OCI-LY7 (cell line): ENCODE measurements around the gene PUM1. TPM values are rescaled to one million over a fixed set of nuclear protein-coding genes. Genes with fewer than 3 reads are reported as not detected.

Source experiments
- BruUV-seq: library from RNA; stranded (reverse); fragments of 400-500 nt; replicated peaks from 2 replicates; lab custom pipeline; 2021; lab: Mats Ljungman, UMichigan
- CTCF ChIA-PET: fragments of 300-600 bp; sonication (Branson Sonifier 250); formaldehyde crosslinking; loops from one replicate; lab custom pipeline; 2022; ENCODE audit warnings: antibody characterized with exemption; ENCODE audit not compliant: unreplicated experiment; lab: Charles Lee
- POLR2A ChIA-PET: fragments of 300-600 bp; sonication (Branson Sonifier 250); formaldehyde crosslinking; loops from one replicate; lab custom pipeline; 2022; ENCODE audit warnings: antibody characterized with exemption; lab: Charles Lee
- DNase-seq: peaks from one replicate; pipeline ENCODE4 v3.0.0-alpha.2; 2015; ENCODE audit warnings: low spot score
- H2AFZ ChIP-seq: fragments of 200-600 bp; sonication (generic), shearing (Covaris generic); 2 replicates; pipeline ENCODE4 v1.6.1; 2014; ENCODE audit warnings: mild to moderate bottlenecking, antibody characterized with exemption, low read length, moderate library complexity
- H3K27ac ChIP-seq: fragments of 200-600 bp; sonication (generic); 2 replicates; pipeline ENCODE4 v1.5.1; 2014; ENCODE audit warnings: mixed run types, low read depth, mild to moderate bottlenecking, moderate library complexity, low read length, inconsistent platforms; ENCODE audit not compliant: poor library complexity, severe bottlenecking
- H3K36me3 ChIP-seq: fragments of 200-600 bp; sonication (generic); 2 replicates; pipeline ENCODE4 v1.6.1; 2014; ENCODE audit warnings: mild to moderate bottlenecking, antibody characterized with exemption, low read length, moderate library complexity, mixed read lengths; ENCODE audit not compliant: insufficient read depth
- H3K4me1 ChIP-seq: fragments of 200-600 bp; sonication (generic); 2 replicates; pipeline ENCODE4 v1.5.1; 2014; ENCODE audit warnings: mild to moderate bottlenecking, low read length; ENCODE audit not compliant: insufficient read depth, poor library complexity, severe bottlenecking
- H3K4me2 ChIP-seq: fragments of 200-600 bp; sonication (generic); 2 replicates; pipeline ENCODE4 v1.6.1; 2014; ENCODE audit warnings: mild to moderate bottlenecking, low read length
- H3K4me3 ChIP-seq: fragments of 200-600 bp; sonication (generic); 2 replicates; pipeline ENCODE4 v1.5.1; 2014; ENCODE audit warnings: mild to moderate bottlenecking, low read depth, low read length; ENCODE audit not compliant: poor library complexity, severe bottlenecking
- H3K79me2 ChIP-seq: fragments of 200-600 bp; sonication (generic); 2 replicates; pipeline ENCODE4 v1.6.1; 2016; ENCODE audit warnings: low read depth, mild to moderate bottlenecking, low read length, moderate library complexity, mixed read lengths; ENCODE audit not compliant: insufficient read depth
- H3K9me2 ChIP-seq: fragments of 200-600 bp; sonication (generic); 2 replicates; pipeline ENCODE4 v1.6.1; 2016; ENCODE audit warnings: mild to moderate bottlenecking, low read length, mixed read lengths; ENCODE audit not compliant: insufficient read depth
- H3K9me3 ChIP-seq: fragments of 200-600 bp; sonication (generic); 2 replicates; pipeline ENCODE4 v1.6.1; 2014; ENCODE audit warnings: mild to moderate bottlenecking, mixed run types, low read length, mixed read lengths
- H4K20me1 ChIP-seq: fragments of 200-600 bp; sonication (generic); 2 replicates; pipeline ENCODE4 v1.6.1; 2014; ENCODE audit warnings: mild to moderate bottlenecking, antibody characterized with exemption, low read length, moderate library complexity, mixed read lengths; ENCODE audit not compliant: insufficient read depth
- CTCF ChIP-seq: fragments of 200-600 bp; sonication (generic); conservative IDR thresholded peaks from 2 replicates; pipeline ENCODE4 v1.5.1; 2014; ENCODE audit warnings: mild to moderate bottlenecking, antibody characterized with exemption, low read length, moderate library complexity, mixed read lengths
- EZH2phosphoT487 ChIP-seq: fragments of 200-600 bp; sonication (generic); IDR thresholded peaks from 2 replicates; pipeline ENCODE4 v1.6.1; 2018; ENCODE audit warnings: low read depth, borderline replicate concordance, mild to moderate bottlenecking, mixed run types, antibody characterized with exemption, low read length, moderate library complexity, mixed read lengths
- intact Hi-C: fragments of 100-400 bp; cut with micrococcal nuclease; formaldehyde crosslinking; loops from one replicate; pipeline ENCODE4 v1.10.0; 2022; ENCODE audit not compliant: unreplicated experiment
- total RNA-seq, 2 experiments: library from RNA; depleted of rRNA in 1 of 2; stranded (reverse); fragments of >200 nt in 1 of 2; shearing (Covaris generic) in 1 of 2; gene quantifications; 2 replicates each; pipeline ENCODE4 v1.2.3, GENCODE V29; 2014 to 2022

PUM1 gene
- total RNA-seq, 2 experiments from 2014 or later, result 52.0 to 97.5 TPM

GRCh38 chr1:30955448-30956015 lies 110.0 kb downstream of the PUM1 start:
- TF ChIP-seq CTCF (no peak), EZH2phosphoT487 (no peak)
- BruUV-seq, result no TSS peak
- Histone ChIP-seq H3K27ac (no peak overlapping the region), H3K9me2 (no peaks in the 10 kb centered on the region), H4K20me1 (no peaks in the 10 kb centered on the region), H2AFZ (no peak overlapping the region), H3K4me1 (no peaks in the 10 kb centered on the region), H3K4me3 (no peak overlapping the region), H3K79me2 (peaks cover 21% of the 10 kb centered on the region; the same call in 1 of the 2 replicates), H3K36me3 (peaks cover 96% of the 10 kb centered on the region), H3K4me2 (no peak overlapping the region), H3K9me3 (no peaks in the 10 kb centered on the region)
- POLR2A ChIA-PET, result interaction anchor here (0.6 kb wide), 1 partner anchor 94 kb away, joined by 3 read pairs; no protein-coding TSS in a partner anchor
- no peak for DNase-seq
- intact Hi-C loops, result no loop called here
- CTCF ChIA-PET, result no interaction called here

DNA sequence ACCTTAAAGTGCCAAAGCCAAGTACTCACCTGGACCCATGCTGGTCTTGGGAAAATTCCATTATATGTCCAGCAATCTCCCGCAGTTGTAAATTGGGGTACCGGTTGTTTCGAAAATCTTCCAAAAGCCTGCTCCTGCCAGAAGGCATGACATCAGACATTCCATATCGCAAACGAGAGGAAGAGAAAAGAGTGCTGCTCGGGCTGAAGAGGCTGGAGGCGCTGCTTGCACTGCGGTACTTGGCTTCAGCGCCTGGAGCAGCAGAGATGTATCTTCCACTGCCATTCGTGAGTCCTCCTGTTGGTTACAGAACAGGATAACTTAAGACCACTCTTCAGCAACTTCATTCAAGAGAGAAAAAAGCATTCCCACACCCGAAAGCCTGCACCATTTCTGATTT lies 111.8 kb downstream of the PUM1 start:
- ChIA-PET CTCF (no interaction called here), POLR2A (no interaction called here)
- no peak overlapping the region for H3K4me2 ChIP-seq
- H3K79me2 ChIP-seq, result peaks cover 17% of the 10 kb centered on the region; the same call in 1 of the 2 replicates
- peaks cover 2% of the 10 kb centered on the region for H3K4me1 ChIP-seq
- H2AFZ ChIP-seq, result no peak overlapping the region
- no peak overlapping the region for H3K4me3 ChIP-seq
- intact Hi-C loops, result no loop called here
- H3K9me2 ChIP-seq, result no peaks in the 10 kb centered on the region
- no TSS peak for BruUV-seq
- H4K20me1 ChIP-seq, result no peaks in the 10 kb centered on the region
- DNase-seq, result no peak
- no peak overlapping the region for H3K27ac ChIP-seq
- H3K9me3 ChIP-seq, result no peaks in the 10 kb centered on the region
- H3K36me3 ChIP-seq, result peaks cover 90% of the 10 kb centered on the region
- TF ChIP-seq EZH2phosphoT487 (no peak), CTCF (no peak)

DNA sequence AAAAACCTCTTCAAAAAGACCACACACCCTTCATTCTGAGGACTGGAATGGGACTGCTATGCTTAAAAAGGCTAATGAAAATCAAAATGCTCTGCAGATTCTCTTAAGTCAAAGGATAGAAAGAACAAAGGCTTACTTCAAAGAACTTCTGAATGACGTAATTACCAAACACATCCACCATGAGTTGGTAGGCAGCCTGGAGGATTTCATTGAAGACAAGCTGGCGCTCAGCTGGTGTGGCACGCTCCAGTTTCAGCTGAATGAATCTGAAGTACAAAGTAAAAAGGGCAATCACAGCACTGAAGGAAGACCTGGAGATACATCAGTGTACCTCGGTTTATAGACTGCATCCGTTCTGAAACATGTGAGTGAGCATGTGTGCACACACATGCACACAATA lies 113.4 kb downstream of the PUM1 start:
- Histone ChIP-seq H3K27ac (no peak overlapping the region), H3K9me3 (no peaks in the 10 kb centered on the region), H3K4me1 (peaks cover 8% of the 10 kb centered on the region), H3K79me2 (peaks cover 7% of the 10 kb centered on the region; the same call in 1 of the 2 replicates), H3K9me2 (no peaks in the 10 kb centered on the region), H3K4me3 (no peak overlapping the region), H3K36me3 (peaks cover 90% of the 10 kb centered on the region), H4K20me1 (no peaks in the 10 kb centered on the region), H2AFZ (no peak overlapping the region), H3K4me2 (no peak overlapping the region)
- intact Hi-C loops, result no loop called here
- CTCF ChIA-PET, result no interaction called here
- BruUV-seq, result no TSS peak
- POLR2A ChIA-PET, result no interaction called here
- no peak for TF ChIP-seq EZH2phosphoT487
- TF ChIP-seq CTCF, result no peak
- DNase-seq, result no peak
